ENCODE measurements around the gene GAD2. TPM values are rescaled to one million over a fixed set of nuclear protein-coding genes. Genes with fewer than 3 reads are reported as not detected.
"Not testable (repeated sequence)": the region's sequence is repeated elsewhere in the genome, so short reads cannot be mapped to it uniquely, and the experiment has no call there.

Gene GAD2
- total RNA-seq, 1 donor from 2014 or later: not detected

GRCh38 chr10:26334232-26334931, 117.8 kb downstream of the GAD2 start:
- no peaks in the 10 kb centered on the region for H3K27me3 ChIP-seq (ENCODE audit: control insufficient read depth in 3 of 3, insufficient read depth in 3 of 3, low read length in 3 of 3)
- no peak overlapping the region for H3K4me3 ChIP-seq (ENCODE audit: low read length in 3 of 3)
- no peak overlapping the region for H3K9ac ChIP-seq (ENCODE audit: low read depth in 1 of 3, low read length in 3 of 3)
- no peak overlapping the region for H3K27ac ChIP-seq (ENCODE audit: low read depth, low read length)
- peaks cover 0 to 6% (median 6%) of the 10 kb centered on the region in 3 donors for H3K9me3 ChIP-seq (ENCODE audit: control insufficient read depth in 3 of 3, low read length in 3 of 3)
- peaks cover 0 to 2% (median 0%) of the 10 kb centered on the region in 3 donors for H3K4me1 ChIP-seq (ENCODE audit: control insufficient read depth in 3 of 3, insufficient read depth in 3 of 3, low read length in 3 of 3)
- H3K36me3 ChIP-seq (ENCODE audit: control insufficient read depth in 3 of 3, insufficient read depth in 3 of 3, low read length in 3 of 3): no peaks in the 10 kb centered on the region

GRCh38 chr10:26334932-26335573, 118.5 kb downstream of the GAD2 start:
- Histone ChIP-seq H3K4me3 (ENCODE audit: low read length in 3 of 3) (peak overlapping the region in 1 of 3 donors; percentile 3), H3K27ac (ENCODE audit: low read depth, low read length) (no peak overlapping the region), H3K36me3 (ENCODE audit: control insufficient read depth in 3 of 3, insufficient read depth in 3 of 3, low read length in 3 of 3) (no peaks in the 10 kb centered on the region), H3K27me3 (ENCODE audit: control insufficient read depth in 3 of 3, insufficient read depth in 3 of 3, low read length in 3 of 3) (no peaks in the 10 kb centered on the region), H3K4me1 (ENCODE audit: control insufficient read depth in 3 of 3, insufficient read depth in 3 of 3, low read length in 3 of 3) (peaks cover 0 to 2% (median 0%) of the 10 kb centered on the region in 3 donors), H3K9me3 (ENCODE audit: control insufficient read depth in 3 of 3, low read length in 3 of 3) (peaks cover 2 to 6% (median 6%) of the 10 kb centered on the region in 3 donors), H3K9ac (ENCODE audit: low read depth in 1 of 3, low read length in 3 of 3) (no peak overlapping the region)

GRCh38 chr10:26335574-26336093, 119.1 kb downstream of the GAD2 start:
- Histone ChIP-seq H3K9me3 (ENCODE audit: control insufficient read depth in 3 of 3, low read length in 3 of 3) (peaks cover 2 to 6% (median 6%) of the 10 kb centered on the region in 3 donors), H3K4me3 (ENCODE audit: low read length in 3 of 3) (peak overlapping the region in 1 of 3 donors; percentile 3), H3K27me3 (ENCODE audit: control insufficient read depth in 3 of 3, insufficient read depth in 3 of 3, low read length in 3 of 3) (no peaks in the 10 kb centered on the region), H3K4me1 (ENCODE audit: control insufficient read depth in 3 of 3, insufficient read depth in 3 of 3, low read length in 3 of 3) (peaks cover 0 to 2% (median 0%) of the 10 kb centered on the region in 3 donors), H3K9ac (ENCODE audit: low read depth in 1 of 3, low read length in 3 of 3) (no peak overlapping the region), H3K36me3 (ENCODE audit: control insufficient read depth in 3 of 3, insufficient read depth in 3 of 3, low read length in 3 of 3) (no peaks in the 10 kb centered on the region), H3K27ac (ENCODE audit: low read depth, low read length) (no peak overlapping the region)

GRCh38 chr10:26336979-26337378, 120.4 kb downstream of the GAD2 start:
- Histone ChIP-seq H3K9ac (ENCODE audit: low read depth in 1 of 3, low read length in 3 of 3) (no peak overlapping the region), H3K27ac (ENCODE audit: low read depth, low read length) (no peak overlapping the region), H3K36me3 (ENCODE audit: control insufficient read depth in 3 of 3, insufficient read depth in 3 of 3, low read length in 3 of 3) (no peaks in the 10 kb centered on the region), H3K4me1 (ENCODE audit: control insufficient read depth in 3 of 3, insufficient read depth in 3 of 3, low read length in 3 of 3) (peaks cover 0 to 2% (median 0%) of the 10 kb centered on the region in 3 donors), H3K27me3 (ENCODE audit: control insufficient read depth in 3 of 3, insufficient read depth in 3 of 3, low read length in 3 of 3) (no peaks in the 10 kb centered on the region), H3K9me3 (ENCODE audit: control insufficient read depth in 3 of 3, low read length in 3 of 3) (peaks cover 2 to 6% (median 6%) of the 10 kb centered on the region in 3 donors), H3K4me3 (ENCODE audit: low read length in 3 of 3) (no peak overlapping the region)

GRCh38 chr10:26341701-26342100, 125.1 kb downstream of the GAD2 start:
- Histone ChIP-seq H3K9ac (ENCODE audit: low read depth in 1 of 3, low read length in 3 of 3) (no peak overlapping the region), H3K27me3 (ENCODE audit: control insufficient read depth in 3 of 3, insufficient read depth in 3 of 3, low read length in 3 of 3) (no peaks in the 10 kb centered on the region), H3K4me1 (ENCODE audit: control insufficient read depth in 3 of 3, insufficient read depth in 3 of 3, low read length in 3 of 3) (no peaks in the 10 kb centered on the region), H3K36me3 (ENCODE audit: control insufficient read depth in 3 of 3, insufficient read depth in 3 of 3, low read length in 3 of 3) (no peaks in the 10 kb centered on the region), H3K27ac (ENCODE audit: low read depth, low read length) (no peak overlapping the region), H3K9me3 (ENCODE audit: control insufficient read depth in 3 of 3, low read length in 3 of 3) (peaks cover 0 to 2% (median 0%) of the 10 kb centered on the region in 3 donors), H3K4me3 (ENCODE audit: low read length in 3 of 3) (no peak overlapping the region)

GRCh38 chr10:26348821-26349417, 132.3 kb downstream of the GAD2 start:
- H3K36me3 ChIP-seq (ENCODE audit: control insufficient read depth in 3 of 3, insufficient read depth in 3 of 3, low read length in 3 of 3); H3K4me3 ChIP-seq (ENCODE audit: low read length in 3 of 3); H3K27me3 ChIP-seq (ENCODE audit: control insufficient read depth in 3 of 3, insufficient read depth in 3 of 3, low read length in 3 of 3); H3K4me1 ChIP-seq (ENCODE audit: control insufficient read depth in 3 of 3, insufficient read depth in 3 of 3, low read length in 3 of 3); H3K9ac ChIP-seq (ENCODE audit: low read depth in 1 of 3, low read length in 3 of 3); H3K27ac ChIP-seq (ENCODE audit: low read depth, low read length); H3K9me3 ChIP-seq (ENCODE audit: control insufficient read depth in 3 of 3, low read length in 3 of 3): not testable (repeated sequence)

Other genes with a start within 250 kb of the GAD2 start
- 4.2 TPM for gene APBB1IP, start 221.6 kb downstream of the GAD2 start, total RNA-seq